GM20000 (cell line): ENCODE results near the gene CARMIL3.

ENCODE experiments used
- DNase-seq: peaks from one replicate; pipeline ENCODE4 v3.0.0; 2012; ENCODE audit warnings: low spot score
- CTCF ChIP-seq: IDR thresholded peaks from 2 replicates; pipeline ENCODE4 v1.5.1; 2012; ENCODE audit warnings: mild to moderate bottlenecking, control low read depth; ENCODE audit errors: extremely low read depth, missing control alignments

Gene CARMIL3

DNA sequence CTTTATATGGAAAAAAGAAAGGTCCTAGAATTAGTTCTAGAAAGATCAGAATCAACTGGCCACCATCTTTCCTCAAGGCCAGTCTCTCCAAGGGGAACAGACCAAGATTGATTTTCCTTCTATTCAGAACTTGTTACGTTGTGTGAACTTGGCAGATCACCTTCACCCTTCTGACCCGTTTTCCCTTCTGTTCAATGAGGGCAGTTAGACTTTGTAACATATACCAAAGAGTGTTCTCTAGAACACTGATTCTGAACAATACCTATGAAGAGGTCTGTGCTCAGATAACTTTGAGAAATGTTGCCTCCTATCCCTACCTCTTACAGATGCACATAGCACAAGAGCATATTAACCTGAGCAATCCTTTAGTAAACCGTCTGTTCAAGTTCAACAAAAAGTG is 31.7 kb downstream of the CARMIL3 start:
- no peak for TF ChIP-seq CTCF
- no peak for DNase-seq

DNA sequence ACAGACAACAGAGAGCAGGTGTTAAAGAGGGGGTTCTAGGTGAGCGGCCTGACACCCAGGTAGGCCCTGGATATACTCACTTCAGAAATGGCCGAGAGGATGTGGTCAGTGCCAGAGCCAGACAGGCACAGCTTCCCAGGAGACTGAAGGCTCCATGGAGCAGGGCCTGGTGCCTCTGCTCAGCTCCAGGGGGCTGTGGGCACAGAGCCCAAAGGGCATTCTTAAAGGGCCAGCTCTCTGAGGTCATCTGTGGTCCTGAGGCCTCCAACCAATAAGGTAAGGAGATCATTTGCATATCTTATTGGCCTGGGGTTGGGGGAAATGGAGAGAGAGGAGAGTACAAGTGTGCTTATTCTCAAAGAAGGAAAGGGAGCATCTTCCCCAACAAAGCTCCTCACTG is 32.6 kb downstream of the CARMIL3 start:
- DNase-seq = no peak
- TF ChIP-seq CTCF = no peak

GRCh38 chr14:24085215-24085614 is 33.4 kb downstream of the CARMIL3 start:
- DNase-seq = no peak
- no peak for TF ChIP-seq CTCF

GRCh38 chr14:24086193-24086955 is 34.6 kb downstream of the CARMIL3 start:
- TF ChIP-seq CTCF = no peak
- no peak for DNase-seq

- no peak for TF ChIP-seq CTCF
Observed at GRCh38 chr14:24087004-24087403, 35.2 kb downstream of the CARMIL3 start.

GRCh38 chr14:24088095-24088494 is 36.3 kb downstream of the CARMIL3 start:
- DNase-seq = no peak
- TF ChIP-seq CTCF = no peak

More at GRCh38 chr14:24087004-24087403, 35.2 kb downstream of the CARMIL3 start:
- no peak for DNase-seq

DNA sequence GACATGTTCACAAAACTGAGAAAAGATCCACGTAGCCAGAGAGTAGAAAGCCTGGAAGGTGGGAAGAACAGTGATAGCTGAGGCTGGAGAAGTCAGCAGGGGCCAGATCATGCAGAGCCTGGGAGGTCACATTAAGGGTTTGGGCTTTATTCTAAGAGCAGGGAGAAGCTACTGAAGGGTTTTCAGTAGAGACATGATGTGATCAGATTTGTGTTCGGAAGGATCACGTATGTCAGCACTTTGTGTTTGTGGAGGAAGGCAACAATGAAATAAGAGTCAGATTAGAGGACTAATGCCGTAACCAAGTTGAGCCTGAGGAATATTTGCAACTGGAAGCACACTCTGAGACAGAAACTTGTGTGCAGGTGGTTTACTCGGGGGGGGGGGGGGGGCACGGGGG is 38.1 kb downstream of the CARMIL3 start:
- TF ChIP-seq CTCF = no peak
- DNase-seq = no peak
